Stomach (tissue), 9 donors: Measurements from ENCODE around the gene DEPDC5. TPM values are rescaled to one million over a fixed set of nuclear protein-coding genes. Genes with fewer than 3 reads are reported as not detected.
A peak's percentile ranks its signal among the peaks of the same experiment; 100 is the strongest.

Experiments used
- DNase-seq, 2 donors: peaks; one replicate each; pipeline versions ENCODE4 v3.0.0 to v3.0.0-alpha.2; 2013 to 2019
- H3K27ac ChIP-seq, 5 donors: fragments of 200-600 bp in 4 of 5; sonication (generic) in 4 of 5; one replicate each; pipeline ENCODE4 v1.5.1; 2013 to 2019; ENCODE audit warnings: mild to moderate bottlenecking in 1 of 5, moderate library complexity in 1 of 5
- H3K27me3 ChIP-seq, 3 donors: fragments of 200-600 bp; sonication (generic); one replicate each; pipeline ENCODE4 v1.5.1; 2017 to 2019; ENCODE audit warnings: mixed run types in 1 of 3
- H3K36me3 ChIP-seq, 4 donors: fragments of 200-600 bp; sonication (generic); 1 replicate in 3 of 4; 2 replicates in 1 of 4; pipeline ENCODE4 v1.5.1; 2016 to 2019
- H3K4me1 ChIP-seq, 4 donors: fragments of 200-600 bp; sonication (generic); one replicate each; pipeline ENCODE4 v1.5.1; 2016 to 2019
- H3K4me3 ChIP-seq, 4 donors: fragments of 200-600 bp; sonication (generic) in 3 of 4; one replicate each; pipeline ENCODE4 v1.5.1; 2016 to 2019; ENCODE audit warnings: mild to moderate bottlenecking in 1 of 4
- H3K9me3 ChIP-seq, 4 donors: fragments of 200-600 bp; sonication (generic); one replicate each; pipeline ENCODE4 v1.5.1; 2016 to 2019
- EP300 ChIP-seq: sonication (generic); formaldehyde crosslinking; IDR thresholded peaks from one replicate; pipeline ENCODE4 v1.6.1; 2017; ENCODE audit warnings: antibody characterized with exemption
- POLR2A ChIP-seq, 4 donors: fragments of 450-650 bp; IDR thresholded peaks; one replicate each; pipeline ENCODE4 v1.6.1; 2016; ENCODE audit warnings: antibody characterized with exemption in 4 of 4, control low read depth in 2 of 4, mild to moderate bottlenecking in 1 of 4, moderate library complexity in 1 of 4
- POLR2AphosphoS5 ChIP-seq, 3 donors: sonication (generic); formaldehyde crosslinking; IDR thresholded peaks; one replicate each; pipeline ENCODE4 v1.6.1; 2016; ENCODE audit warnings: antibody characterized with exemption in 3 of 3
- WGBS, 5 donors: extraction: QIAGEN DNeasy Blood & Tissue Kit in 3 of 5; methylation state at CpG; one replicate each; pipeline versions ENCODE4 v1.1.5 to v1.1.7; 2013 to 2018; 5-methylcytosine and 5-hydroxymethylcytosine counted together
- intact Hi-C: fragments of 100-400 bp; cut with DNase I; formaldehyde crosslinking; loops from one replicate; pipeline ENCODE4 v1.15.1; 2023; ENCODE audit warnings: low total_unique reads
- polyA plus RNA-seq, 3 donors: library from polyadenylated mRNA; stranded (reverse); fragments of 200-250 nt; gene quantifications; one replicate each; pipeline ENCODE4 v1.2.3, GENCODE V29; 2013
- total RNA-seq, 5 donors: library from RNA; depleted of rRNA; stranded (reverse); fragments of >200 nt; gene quantifications; one replicate each; pipeline versions ENCODE4 v1.1.0 to v1.2.3, GENCODE V29; 2014 to 2016
- TF ChIP-seq, protein P1 (sequence below), 7 experiments: fragments of 450-650 bp in 4 of 7; fragments of 200-600 bp in 3 of 7; sonication (generic) in 3 of 7; IDR thresholded peaks; one replicate each; pipeline ENCODE4 v1.5.1; 2016 to 2019; ENCODE audit warnings: antibody characterized with exemption in 7 of 7, control low read depth in 2 of 7, mild to moderate bottlenecking in 1 of 7
- donor health status: healthy with polysubstance abuse.
- donor health status: Bipolar disorder and iron deficiency.
- donor health status: healthy.

DEPDC5 gene
- total and polyA plus RNA-seq, 8 donors: 4.7 to 39.1 (median 20.2) TPM

- intact Hi-C loops: no loop called here
- no peak overlapping the region for H3K4me3 ChIP-seq
- H3K27ac ChIP-seq: no peak overlapping the region
- 91 to 98% (median 97%) methylated on average over 16 of the region's 16 CpGs for WGBS, 5 donors
- peaks cover 19 to 89% (median 72%) of the 10 kb centered on the region in 4 donors for H3K36me3 ChIP-seq
- H3K4me1 ChIP-seq: peaks cover 0 to 15% (median 4%) of the 10 kb centered on the region in 4 donors
- no peaks in the 10 kb centered on the region for H3K27me3 ChIP-seq
- H3K9me3 ChIP-seq: no peaks in the 10 kb centered on the region
- TF ChIP-seq, protein P1, sequence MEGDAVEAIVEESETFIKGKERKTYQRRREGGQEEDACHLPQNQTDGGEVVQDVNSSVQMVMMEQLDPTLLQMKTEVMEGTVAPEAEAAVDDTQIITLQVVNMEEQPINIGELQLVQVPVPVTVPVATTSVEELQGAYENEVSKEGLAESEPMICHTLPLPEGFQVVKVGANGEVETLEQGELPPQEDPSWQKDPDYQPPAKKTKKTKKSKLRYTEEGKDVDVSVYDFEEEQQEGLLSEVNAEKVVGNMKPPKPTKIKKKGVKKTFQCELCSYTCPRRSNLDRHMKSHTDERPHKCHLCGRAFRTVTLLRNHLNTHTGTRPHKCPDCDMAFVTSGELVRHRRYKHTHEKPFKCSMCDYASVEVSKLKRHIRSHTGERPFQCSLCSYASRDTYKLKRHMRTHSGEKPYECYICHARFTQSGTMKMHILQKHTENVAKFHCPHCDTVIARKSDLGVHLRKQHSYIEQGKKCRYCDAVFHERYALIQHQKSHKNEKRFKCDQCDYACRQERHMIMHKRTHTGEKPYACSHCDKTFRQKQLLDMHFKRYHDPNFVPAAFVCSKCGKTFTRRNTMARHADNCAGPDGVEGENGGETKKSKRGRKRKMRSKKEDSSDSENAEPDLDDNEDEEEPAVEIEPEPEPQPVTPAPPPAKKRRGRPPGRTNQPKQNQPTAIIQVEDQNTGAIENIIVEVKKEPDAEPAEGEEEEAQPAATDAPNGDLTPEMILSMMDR (IDR thresholded peaks at IDR 0.05): no peak
- TF ChIP-seq POLR2AphosphoS5 (IDR thresholded peaks at IDR 0.05) (no peak), POLR2A (IDR thresholded peaks at IDR 0.05) (no peak), EP300 (no peak)
- DNase-seq: no peak
These were observed 152.3 kb downstream of the DEPDC5 start for GRCh38 chr22:31906086-31906485.

- WGBS, 5 donors: 80 to 93% (median 84%) methylated on average over 5 of the region's 5 CpGs
- H3K36me3 ChIP-seq: peaks cover 18 to 89% (median 70%) of the 10 kb centered on the region in 4 donors
- no peak for TF ChIP-seq POLR2AphosphoS5 (IDR thresholded peaks at IDR 0.05)
- TF ChIP-seq POLR2A (IDR thresholded peaks at IDR 0.05): no peak
- TF ChIP-seq, protein P1 (IDR thresholded peaks at IDR 0.05): no peak
- TF ChIP-seq EP300: no peak
- no peak overlapping the region for H3K4me3 ChIP-seq
- no peaks in the 10 kb centered on the region for H3K27me3 ChIP-seq
- DNase-seq: no peak
- H3K4me1 ChIP-seq: peaks cover 0 to 10% (median 4%) of the 10 kb centered on the region in 4 donors
- intact Hi-C loops: no loop called here
- no peaks in the 10 kb centered on the region for H3K9me3 ChIP-seq
- H3K27ac ChIP-seq: no peak overlapping the region
These were observed 152.8 kb downstream of the DEPDC5 start for GRCh38 chr22:31906569-31906968.

DNA sequence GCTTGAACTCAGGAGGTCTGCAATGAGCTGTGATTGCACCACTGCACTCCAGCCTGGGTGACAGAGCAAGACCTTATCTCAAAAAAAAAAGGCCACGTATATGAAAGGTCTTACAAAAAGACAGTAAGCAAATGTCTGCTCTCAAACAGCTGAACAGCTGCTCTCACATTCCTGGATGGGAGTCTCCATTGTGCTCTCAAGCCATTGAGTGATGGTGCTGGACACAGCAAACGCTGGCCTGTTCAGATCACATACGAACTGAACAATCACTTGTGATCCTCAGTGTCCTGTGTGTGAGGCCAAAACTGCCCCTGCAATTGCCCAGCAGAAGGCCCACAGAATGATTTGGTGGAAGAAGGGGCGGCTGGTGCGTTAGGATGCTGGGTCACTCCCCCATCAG is 156.2 kb downstream of the DEPDC5 start:
- Histone ChIP-seq H3K36me3 (peaks cover 12 to 61% (median 45%) of the 10 kb centered on the region in 4 donors), H3K4me3 (no peak overlapping the region), H3K9me3 (no peaks in the 10 kb centered on the region), H3K27me3 (no peaks in the 10 kb centered on the region), H3K4me1 (peaks cover 0 to 16% (median 3%) of the 10 kb centered on the region in 4 donors), H3K27ac (no peak overlapping the region)
- no peak for TF ChIP-seq POLR2AphosphoS5 (IDR thresholded peaks at IDR 0.05)
- no peak for TF ChIP-seq EP300
- TF ChIP-seq POLR2A (IDR thresholded peaks at IDR 0.05): no peak
- TF ChIP-seq, protein P1 (IDR thresholded peaks at IDR 0.05): no peak
- intact Hi-C loops: no loop called here
- 84 to 92% (median 89%) methylated on average over 5 of the region's 5 CpGs for whole genome bisulfite sequencing, 5 donors
- DNase-seq: no peak

GRCh38 chr22:31911565-31912406 is 158.0 kb downstream of the DEPDC5 start:
- intact Hi-C loops: no loop called here
- DNase-seq: peak; percentile 48 to 71
- Histone ChIP-seq H3K27me3 (no peaks in the 10 kb centered on the region), H3K4me3 (no peak overlapping the region), H3K9me3 (no peaks in the 10 kb centered on the region), H3K4me1 (peaks cover 0 to 16% (median 5%) of the 10 kb centered on the region in 4 donors), H3K36me3 (peaks cover 5 to 43% (median 27%) of the 10 kb centered on the region in 4 donors), H3K27ac (peak overlapping the region in 2 of 5 donors; percentile 47 to 64)
- 58 to 75% (median 70%) methylated on average over 7 of the region's 7 CpGs for WGBS, 5 donors
- TF ChIP-seq POLR2AphosphoS5 (IDR thresholded peaks at IDR 0.05): peak in 2 of 3 donors; percentile 30 to 70
- TF ChIP-seq POLR2A (IDR thresholded peaks at IDR 0.05): no peak

DNA sequence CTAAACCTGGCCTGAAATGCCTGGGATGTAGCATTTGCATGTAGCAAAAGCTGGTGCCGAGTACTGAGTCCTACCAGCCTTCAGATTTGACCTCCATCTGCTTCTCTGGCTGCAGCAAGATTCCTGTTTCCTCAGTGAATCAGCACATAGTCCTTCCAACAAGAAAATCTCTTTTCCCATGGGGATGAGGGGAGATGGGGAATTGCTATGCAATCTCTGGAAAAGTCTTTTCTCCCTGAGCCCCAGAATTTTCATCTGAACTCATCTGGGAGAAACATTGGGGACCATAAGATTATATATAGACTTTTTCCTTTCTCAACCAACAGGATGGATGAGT is 158.6 kb downstream of the DEPDC5 start:
- intact Hi-C loops: no loop called here
- no peaks in the 10 kb centered on the region for H3K27me3 ChIP-seq
- H3K9me3 ChIP-seq: no peaks in the 10 kb centered on the region
- peaks cover 0 to 22% (median 5%) of the 10 kb centered on the region in 4 donors for H3K4me1 ChIP-seq
- DNase-seq: no peak
- H3K4me3 ChIP-seq: no peak overlapping the region
- H3K36me3 ChIP-seq: peaks cover 4 to 37% (median 22%) of the 10 kb centered on the region in 4 donors
- H3K27ac ChIP-seq: peak overlapping the region in 2 of 5 donors; percentile 47 to 64
- no peak for TF ChIP-seq EP300
- TF ChIP-seq POLR2AphosphoS5 (IDR thresholded peaks at IDR 0.05): no peak
- TF ChIP-seq, protein P1 (IDR thresholded peaks at IDR 0.05): no peak
- no peak for TF ChIP-seq POLR2A (IDR thresholded peaks at IDR 0.05)
- 60 to 88% (median 77%) methylated on average over 1 of the region's 1 CpG for WGBS, 5 donors
